Adrenal gland (tissue), 5 donors: ENCODE data around the gene SEMA3F.

Source experiments
- POLR2A ChIP-seq, 2 donors: fragments of 450-650 bp; IDR thresholded peaks; one replicate each; pipeline ENCODE4 v1.6.1; 2017; ENCODE audit warnings: antibody characterized with exemption in 2 of 2, mild to moderate bottlenecking in 2 of 2, moderate library complexity in 1 of 2
- TF ChIP-seq, protein P1 (sequence below), 6 experiments: fragments of 450-650 bp in 4 of 6; fragments of 200-600 bp in 2 of 6; sonication (generic) in 1 of 6; IDR thresholded peaks; 1 replicate in 5 of 6; 2 replicates in 1 of 6; pipeline versions ENCODE4 v1.5.1 to v1.8.0; 2016 to 2021; ENCODE audit warnings: antibody characterized with exemption in 6 of 6, mild to moderate bottlenecking in 2 of 6, moderate library complexity in 1 of 6
- donor health status: DM: no; HTN: no; CAD: no.

DNA sequence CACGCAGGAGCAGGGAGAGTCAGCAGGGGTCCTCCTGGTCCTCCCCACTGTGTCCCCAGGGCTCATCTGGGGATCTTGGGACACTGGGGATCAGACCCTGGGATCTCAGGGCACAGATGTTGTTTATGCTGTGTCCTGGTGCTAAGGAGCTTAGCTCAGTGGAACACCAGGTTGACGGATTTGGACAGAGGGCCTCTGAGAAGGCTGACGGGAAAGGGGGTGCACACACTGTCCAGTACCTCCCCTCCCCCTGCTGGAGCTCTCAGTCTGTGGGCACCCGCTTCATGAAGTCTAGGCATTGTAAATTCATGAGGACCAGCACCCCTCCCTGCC, 21.9 kb upstream of the SEMA3F start:
- TF ChIP-seq POLR2A (IDR thresholded peaks at IDR 0.05), result no peak
- TF ChIP-seq, protein P1, sequence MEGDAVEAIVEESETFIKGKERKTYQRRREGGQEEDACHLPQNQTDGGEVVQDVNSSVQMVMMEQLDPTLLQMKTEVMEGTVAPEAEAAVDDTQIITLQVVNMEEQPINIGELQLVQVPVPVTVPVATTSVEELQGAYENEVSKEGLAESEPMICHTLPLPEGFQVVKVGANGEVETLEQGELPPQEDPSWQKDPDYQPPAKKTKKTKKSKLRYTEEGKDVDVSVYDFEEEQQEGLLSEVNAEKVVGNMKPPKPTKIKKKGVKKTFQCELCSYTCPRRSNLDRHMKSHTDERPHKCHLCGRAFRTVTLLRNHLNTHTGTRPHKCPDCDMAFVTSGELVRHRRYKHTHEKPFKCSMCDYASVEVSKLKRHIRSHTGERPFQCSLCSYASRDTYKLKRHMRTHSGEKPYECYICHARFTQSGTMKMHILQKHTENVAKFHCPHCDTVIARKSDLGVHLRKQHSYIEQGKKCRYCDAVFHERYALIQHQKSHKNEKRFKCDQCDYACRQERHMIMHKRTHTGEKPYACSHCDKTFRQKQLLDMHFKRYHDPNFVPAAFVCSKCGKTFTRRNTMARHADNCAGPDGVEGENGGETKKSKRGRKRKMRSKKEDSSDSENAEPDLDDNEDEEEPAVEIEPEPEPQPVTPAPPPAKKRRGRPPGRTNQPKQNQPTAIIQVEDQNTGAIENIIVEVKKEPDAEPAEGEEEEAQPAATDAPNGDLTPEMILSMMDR (IDR thresholded peaks at IDR 0.05), result no peak
